Omental fat pad (tissue), 4 donors: ENCODE measurements around the gene NPFFR1. TPM values are rescaled to one million over a fixed set of nuclear protein-coding genes. Genes with fewer than 3 reads are reported as not detected.
A peak's percentile ranks its signal among the peaks of the same experiment; 100 is the strongest.

Experiments
- ATAC-seq: fragments of 150-250 bp; one replicate; pipeline ENCODE4 v1.9.1; 2016; ENCODE audit warnings: mild to moderate bottlenecking, moderate library complexity; ENCODE audit not compliant: low FRiP score
- DNase-seq: peaks from one replicate; pipeline ENCODE4 v3.0.0-alpha.2; 2019; ENCODE audit warnings: low spot score
- total RNA-seq, 4 donors: library from RNA; depleted of rRNA; stranded (reverse); fragments of >200 nt; gene quantifications; one replicate each; pipeline ENCODE4 v1.1.0, GENCODE V29; 2016
- TF ChIP-seq, protein P1 (sequence below), 3 donors: fragments of 450-650 bp; IDR thresholded peaks; one replicate each; pipeline ENCODE4 v1.5.1; 2016 to 2017; ENCODE audit warnings: antibody characterized with exemption in 3 of 3, mild to moderate bottlenecking in 3 of 3, moderate library complexity in 2 of 3

The NPFFR1 gene
- total RNA-seq, 4 donors from 2014 or later, result 0.19 to 3.4 (median 0.60) TPM; not detected in 1

DNA sequence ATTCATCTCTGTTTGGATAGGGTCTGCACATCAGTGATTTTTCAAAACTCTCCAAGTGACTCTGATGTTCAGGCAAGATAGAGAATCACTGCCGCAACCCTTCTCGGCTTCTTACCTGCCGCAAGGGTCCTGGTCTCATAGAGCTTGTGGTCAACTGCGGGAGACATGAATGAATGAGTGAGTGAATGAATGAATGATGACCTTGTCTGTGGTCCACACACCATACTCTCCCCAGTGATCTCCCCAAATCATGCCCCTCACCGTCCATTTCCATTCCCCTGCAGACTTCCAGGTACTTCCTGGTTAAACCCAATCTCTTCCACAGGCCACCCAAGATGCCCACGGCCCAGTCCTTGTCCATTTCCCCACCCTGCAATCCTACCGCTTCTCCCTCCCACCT, 5.9 kb upstream of the NPFFR1 start:
- ATAC-seq (no peak), DNase-seq (no peak)
- TF ChIP-seq, protein P1, sequence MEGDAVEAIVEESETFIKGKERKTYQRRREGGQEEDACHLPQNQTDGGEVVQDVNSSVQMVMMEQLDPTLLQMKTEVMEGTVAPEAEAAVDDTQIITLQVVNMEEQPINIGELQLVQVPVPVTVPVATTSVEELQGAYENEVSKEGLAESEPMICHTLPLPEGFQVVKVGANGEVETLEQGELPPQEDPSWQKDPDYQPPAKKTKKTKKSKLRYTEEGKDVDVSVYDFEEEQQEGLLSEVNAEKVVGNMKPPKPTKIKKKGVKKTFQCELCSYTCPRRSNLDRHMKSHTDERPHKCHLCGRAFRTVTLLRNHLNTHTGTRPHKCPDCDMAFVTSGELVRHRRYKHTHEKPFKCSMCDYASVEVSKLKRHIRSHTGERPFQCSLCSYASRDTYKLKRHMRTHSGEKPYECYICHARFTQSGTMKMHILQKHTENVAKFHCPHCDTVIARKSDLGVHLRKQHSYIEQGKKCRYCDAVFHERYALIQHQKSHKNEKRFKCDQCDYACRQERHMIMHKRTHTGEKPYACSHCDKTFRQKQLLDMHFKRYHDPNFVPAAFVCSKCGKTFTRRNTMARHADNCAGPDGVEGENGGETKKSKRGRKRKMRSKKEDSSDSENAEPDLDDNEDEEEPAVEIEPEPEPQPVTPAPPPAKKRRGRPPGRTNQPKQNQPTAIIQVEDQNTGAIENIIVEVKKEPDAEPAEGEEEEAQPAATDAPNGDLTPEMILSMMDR (IDR thresholded peaks at IDR 0.05), result no peak

DNA sequence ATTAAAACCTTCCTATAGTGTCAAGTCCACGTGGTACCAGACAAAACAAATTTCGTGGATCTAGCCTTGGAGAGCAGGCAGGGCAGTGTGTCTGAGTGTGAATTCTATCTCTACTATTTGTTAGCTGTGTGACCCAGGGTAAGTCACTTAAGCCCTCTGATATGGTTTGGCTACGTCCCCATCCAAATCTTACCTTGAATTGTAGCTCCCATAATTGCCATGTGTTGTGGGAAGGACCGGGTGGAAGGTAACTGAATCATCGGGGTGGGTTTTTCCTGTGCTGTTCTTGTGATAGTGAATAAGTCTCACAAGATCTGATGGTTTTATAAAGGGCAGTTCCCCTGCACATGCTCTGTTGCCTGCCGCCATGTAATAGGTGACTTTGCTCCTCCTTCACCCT, 2.8 kb upstream of the NPFFR1 start:
- TF ChIP-seq, protein P1 (IDR thresholded peaks at IDR 0.05), result no peak
- ATAC-seq (no peak), DNase-seq (no peak)

DNA sequence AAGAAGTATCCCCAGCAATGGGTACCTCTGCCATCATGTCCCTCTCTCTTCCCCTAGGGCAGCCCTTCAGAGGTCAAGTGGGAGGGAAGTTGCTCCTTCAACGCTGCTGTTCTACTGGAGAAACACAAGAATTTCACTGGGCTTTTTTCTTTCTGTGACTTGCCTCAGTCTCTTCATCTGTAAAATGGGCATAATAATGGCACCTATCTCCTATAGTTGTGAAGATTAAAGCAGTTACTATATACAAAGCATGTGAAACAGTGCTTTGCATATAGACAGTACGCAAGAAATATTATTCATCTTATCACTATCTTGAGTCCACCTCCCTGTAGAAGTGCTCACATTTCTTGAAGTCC, 1.6 kb upstream of the NPFFR1 start:
- TF ChIP-seq, protein P1 (IDR thresholded peaks at IDR 0.05), result no peak
- no peak for DNase-seq
- ATAC-seq, result no peak

DNA sequence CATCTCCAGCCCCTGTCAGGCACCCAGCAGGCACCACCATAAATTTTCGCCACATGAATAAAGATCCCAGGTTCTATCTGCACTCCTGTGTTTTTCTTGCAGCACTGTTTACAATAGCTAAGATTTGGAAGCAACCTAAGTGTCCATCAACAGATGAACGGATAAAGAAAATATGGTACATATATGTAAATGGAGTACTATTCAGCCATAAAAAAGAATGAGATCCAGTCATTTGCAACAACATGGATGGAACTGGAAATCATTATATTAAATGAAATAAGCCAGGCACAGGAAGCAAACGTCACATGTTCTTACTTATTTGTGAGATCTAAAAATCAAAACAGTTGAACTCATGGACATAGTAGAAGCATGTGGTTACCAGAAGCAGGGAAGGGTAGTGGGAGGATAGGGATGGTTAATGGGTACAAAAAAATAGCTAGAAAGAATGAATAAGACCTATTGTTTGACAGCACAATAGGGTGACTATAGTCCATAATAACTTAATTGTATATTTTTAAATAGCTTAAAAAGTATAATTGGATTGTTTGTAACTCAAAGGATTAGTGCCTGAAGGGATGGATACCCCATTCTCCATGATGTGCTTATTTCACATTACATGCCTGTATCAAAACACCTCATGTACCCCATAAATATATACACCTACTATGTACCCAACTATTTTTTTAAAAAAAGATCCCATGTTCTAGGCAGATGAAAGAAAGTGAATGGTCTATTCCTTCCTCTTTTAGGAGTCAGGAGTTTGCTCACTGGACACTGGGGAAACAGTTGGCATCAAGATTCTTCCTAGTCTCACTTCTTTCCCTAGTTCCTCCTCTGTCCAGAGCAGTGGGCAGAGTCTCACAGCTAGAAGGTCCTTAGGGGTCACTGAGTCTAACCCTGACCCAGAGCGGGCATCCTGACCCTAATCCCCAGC, 1.0 kb upstream of the NPFFR1 start:
- TF ChIP-seq, protein P1 (IDR thresholded peaks at IDR 0.05), result no peak
- ATAC-seq (no peak), DNase-seq (no peak)

DNA sequence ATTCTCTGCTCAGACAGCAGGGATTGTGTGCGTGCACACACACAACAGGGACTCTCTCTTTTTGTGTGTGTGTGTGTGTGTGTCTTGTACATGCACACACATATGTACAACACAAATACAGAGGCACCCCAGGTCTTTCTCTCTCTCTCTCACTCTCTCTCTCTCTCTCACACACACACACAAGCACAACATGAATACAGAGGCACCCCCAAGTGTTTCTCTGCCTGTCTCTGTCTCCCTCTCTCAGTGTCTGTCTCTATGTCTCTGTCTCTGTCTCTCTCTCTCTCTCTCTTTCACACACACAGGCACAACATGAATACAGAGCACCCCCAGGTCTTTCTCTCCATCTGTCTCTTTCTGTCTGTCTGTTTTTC, 746 bp downstream of the NPFFR1 start:
- TF ChIP-seq, protein P1 (IDR thresholded peaks at IDR 0.05), result no peak
- DNase-seq (no peak), ATAC-seq (peak; percentile 6)

DNA sequence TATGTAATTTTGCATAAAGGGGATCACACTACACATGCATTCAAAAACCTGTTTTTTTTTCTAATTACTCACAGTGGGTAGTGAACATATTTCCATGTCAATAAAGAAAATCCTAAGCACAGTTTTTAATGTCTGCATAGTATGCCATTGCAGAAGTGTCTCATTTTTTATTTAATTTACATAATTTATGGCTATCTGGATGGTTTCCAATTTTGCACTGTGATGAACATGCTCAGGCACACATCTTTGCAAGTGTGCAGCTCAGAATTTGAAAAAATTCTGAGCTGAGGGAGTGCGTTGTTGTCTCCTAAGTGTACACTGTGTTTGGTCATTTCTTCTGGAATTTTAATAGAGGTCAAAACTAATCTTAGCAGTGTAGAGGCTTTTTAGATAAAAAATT, 2.2 kb downstream of the NPFFR1 start:
- no peak for ATAC-seq

More for the DNA sequence above, 2.2 kb downstream of the NPFFR1 start:
- TF ChIP-seq, protein P1 (IDR thresholded peaks at IDR 0.05), result no peak
- DNase-seq, result no peak
